Stimulated activated CD4-positive, alpha-beta T cell treated with anti-CD3 and anti-CD28 coated beads, Interleukin-12 subunit alpha, Interleukin-12 subunit beta, amount 100 ng/mL, for 4 hours (primary cell): ENCODE data around the gene GMDS.

Source experiments
- DNase-seq: peaks from one replicate; pipeline ENCODE4 v3.0.0-alpha.2; 2020

The GMDS gene

GRCh38 chr6:1917626-1918371, 327.6 kb downstream of the GMDS start:
- DNase-seq: peak; percentile 42

GRCh38 chr6:1916334-1917070, 328.9 kb downstream of the GMDS start:
- no peak for DNase-seq

GRCh38 chr6:1915226-1915625, 330.2 kb downstream of the GMDS start:
- no peak for DNase-seq

- DNase-seq: no peak
These were observed 331.8 kb downstream of the GMDS start for GRCh38 chr6:1913577-1913976.

GRCh38 chr6:1912731-1913130, 332.7 kb downstream of the GMDS start:
- no peak for DNase-seq

- no peak for DNase-seq
These were observed 333.9 kb downstream of the GMDS start for GRCh38 chr6:1911474-1911873.

- DNase-seq: no peak
These were observed 334.6 kb downstream of the GMDS start for GRCh38 chr6:1910621-1911407.

GRCh38 chr6:1908784-1909183, 336.6 kb downstream of the GMDS start:
- DNase-seq: no peak

- DNase-seq: no peak
These were observed 338.8 kb downstream of the GMDS start for GRCh38 chr6:1906609-1907008.

GRCh38 chr6:1906014-1906413, 339.4 kb downstream of the GMDS start:
- DNase-seq: no peak

GRCh38 chr6:1904898-1905297, 340.5 kb downstream of the GMDS start:
- DNase-seq: no peak

- DNase-seq: no peak
These were observed 341.0 kb downstream of the GMDS start for GRCh38 chr6:1904466-1904799.

- no peak for DNase-seq
These were observed 341.5 kb downstream of the GMDS start for GRCh38 chr6:1903780-1904465.

GRCh38 chr6:1901556-1901955, 343.8 kb downstream of the GMDS start:
- no peak for DNase-seq

- DNase-seq: no peak
These were observed 348.5 kb downstream of the GMDS start for GRCh38 chr6:1896897-1897296.

- DNase-seq: no peak
These were observed 349.7 kb downstream of the GMDS start for GRCh38 chr6:1895721-1896120.

GRCh38 chr6:1894954-1895353, 350.5 kb downstream of the GMDS start:
- DNase-seq: no peak

- DNase-seq: no peak
These were observed 351.8 kb downstream of the GMDS start for GRCh38 chr6:1893470-1894130.

- DNase-seq: no peak
These were observed 352.7 kb downstream of the GMDS start for GRCh38 chr6:1892716-1893115.

GRCh38 chr6:1890987-1891386, 354.4 kb downstream of the GMDS start:
- DNase-seq: no peak

GRCh38 chr6:1890071-1890470, 355.3 kb downstream of the GMDS start:
- no peak for DNase-seq

GRCh38 chr6:1885576-1886011, 359.8 kb downstream of the GMDS start:
- DNase-seq: no peak

- no peak for DNase-seq
These were observed 361.1 kb downstream of the GMDS start for GRCh38 chr6:1884313-1884712.
